HG03558 (cell line): ENCODE measurements around the gene KEL.

Source experiments
- ATAC-seq: cut with Tn5 transposase; IDR thresholded peaks from one replicate; pipeline ENCODE4 v1.9.1; 2021; ENCODE audit warnings: moderate number of reproducible peaks; ENCODE audit not compliant: unreplicated experiment; ENCODE audit errors: extremely low read depth

The KEL gene

GRCh38 chr7:142933092-142933475, 29.1 kb downstream of the KEL start:
- no peak for ATAC-seq

GRCh38 chr7:142932386-142933091, 29.6 kb downstream of the KEL start:
- no peak for ATAC-seq

DNA sequence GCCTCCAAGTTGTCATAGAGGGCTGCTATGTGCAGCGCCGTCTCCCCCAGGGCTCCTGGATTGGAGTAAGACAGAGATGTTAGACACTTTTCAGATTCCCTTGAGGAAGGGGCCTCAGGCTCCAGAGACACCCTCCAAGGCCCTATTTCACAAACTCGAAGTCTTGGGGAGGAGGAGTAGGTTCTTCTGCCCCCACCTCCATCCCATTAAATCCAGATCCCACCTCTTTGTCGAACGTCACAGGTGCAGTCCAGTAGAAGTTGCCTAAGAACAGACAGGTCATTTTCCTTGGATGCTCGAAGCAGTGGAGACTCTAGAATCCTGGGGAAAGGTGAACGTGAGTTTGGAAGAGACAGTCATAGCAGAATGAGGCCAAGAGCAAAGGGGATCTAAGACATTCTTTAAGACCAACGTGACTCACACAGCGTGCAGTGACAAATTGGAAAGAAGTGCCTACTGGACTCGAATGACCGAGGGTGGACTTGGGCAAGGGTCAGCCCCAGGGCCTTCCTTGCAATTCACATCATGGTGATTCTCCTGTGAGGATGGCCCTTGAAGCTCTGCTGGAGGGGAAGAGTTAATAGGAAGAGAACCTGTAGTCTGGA, 31.9 kb downstream of the KEL start:
- no peak for ATAC-seq

GRCh38 chr7:142927949-142928348, 34.2 kb downstream of the KEL start:
- ATAC-seq = no peak

DNA sequence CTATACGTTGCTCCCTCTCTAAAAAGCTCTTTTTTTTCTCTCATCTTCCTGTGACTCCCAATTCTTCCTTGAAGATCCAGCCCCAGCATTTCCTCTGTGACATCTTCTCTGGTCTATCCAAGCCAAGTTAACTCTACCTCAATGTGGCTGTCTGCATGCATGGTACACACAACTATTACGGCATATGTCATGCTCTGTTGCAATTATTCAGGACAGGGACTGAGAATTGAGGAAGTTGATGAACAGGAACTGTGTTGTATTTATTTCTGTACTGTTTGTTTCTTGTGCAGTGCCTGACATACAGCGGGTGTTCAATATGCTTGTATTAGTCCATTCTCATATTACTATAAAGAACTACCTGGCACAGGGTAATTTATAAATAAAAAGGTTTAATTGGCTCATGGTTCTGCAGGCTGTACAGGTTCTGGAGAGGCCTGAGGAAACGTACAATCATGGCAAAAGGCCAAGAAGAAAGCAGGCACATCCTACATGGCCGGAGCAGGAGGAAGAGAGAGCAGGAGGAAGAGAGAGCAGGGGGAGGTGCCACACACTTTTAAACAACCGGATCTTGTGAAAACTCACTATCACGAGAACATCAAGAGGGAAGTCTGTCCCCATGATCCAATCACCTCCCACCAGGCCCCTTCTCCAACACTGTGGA, 34.9 kb downstream of the KEL start:
- ATAC-seq = no peak

DNA sequence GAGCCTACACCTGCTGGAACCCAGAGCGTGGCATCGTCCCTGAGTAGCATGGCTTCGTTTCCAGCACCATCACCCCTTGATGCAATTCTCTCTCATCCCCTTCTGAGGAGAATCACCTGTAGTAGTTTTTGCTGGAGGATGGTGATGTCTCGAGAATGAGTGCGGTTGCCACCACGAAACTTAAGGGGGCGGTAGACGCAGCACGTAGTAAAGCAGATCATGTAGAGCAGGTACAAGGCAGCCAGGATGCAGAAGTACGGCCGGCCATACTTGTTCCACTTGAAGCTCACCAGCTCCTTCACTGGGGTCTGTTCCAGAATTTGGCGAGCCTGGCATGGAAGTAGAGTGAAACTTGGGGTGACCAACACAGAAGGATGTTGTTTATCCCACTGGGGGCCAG, 36.8 kb downstream of the KEL start:
- ATAC-seq = no peak

- no peak for ATAC-seq
Measured at GRCh38 chr7:142923391-142923790, 38.8 kb downstream of the KEL start.

DNA sequence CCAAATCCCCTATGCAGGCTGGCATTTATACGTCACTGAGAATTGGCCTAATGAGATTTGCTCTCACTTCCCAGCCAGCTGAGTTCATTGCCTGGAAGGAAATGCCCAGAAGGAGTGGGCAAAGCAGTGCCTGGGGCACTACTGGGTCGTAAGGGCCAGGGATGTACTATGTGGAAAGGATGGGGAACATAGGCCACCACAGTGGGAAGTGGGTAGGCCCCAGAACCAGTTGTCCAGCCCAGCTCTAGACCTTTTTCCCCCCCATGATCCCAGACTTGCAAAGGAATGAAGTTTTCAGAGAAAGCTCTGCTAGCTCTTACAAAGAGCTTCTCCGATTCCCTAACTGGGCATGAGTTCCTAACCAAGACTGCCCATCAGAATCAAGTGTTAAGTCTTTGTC, 42.5 kb downstream of the KEL start:
- no peak for ATAC-seq

GRCh38 chr7:142918901-142919300, 43.3 kb downstream of the KEL start:
- no peak for ATAC-seq

DNA sequence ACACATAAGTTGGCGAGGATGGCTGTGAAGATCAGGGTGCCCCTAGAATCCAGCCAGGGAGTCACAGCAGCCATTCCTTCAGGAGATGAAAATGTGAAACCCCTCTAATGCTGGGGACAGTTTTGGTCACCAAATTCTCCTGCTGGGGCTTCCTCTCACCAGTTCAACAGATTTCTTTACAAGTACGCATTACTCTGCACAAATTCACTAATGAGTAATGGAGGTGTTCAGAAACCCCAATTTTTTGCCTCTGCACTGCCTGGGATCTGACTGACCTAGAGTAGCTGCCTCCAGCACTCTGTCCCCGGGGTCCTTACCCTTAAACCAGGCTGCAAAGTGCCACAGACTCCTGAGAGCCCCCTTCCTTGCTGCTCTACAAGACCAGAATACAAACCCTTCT, 44.7 kb downstream of the KEL start:
- no peak for ATAC-seq

- no peak for ATAC-seq
Measured at GRCh38 chr7:142916508-142916907, 45.7 kb downstream of the KEL start.

DNA sequence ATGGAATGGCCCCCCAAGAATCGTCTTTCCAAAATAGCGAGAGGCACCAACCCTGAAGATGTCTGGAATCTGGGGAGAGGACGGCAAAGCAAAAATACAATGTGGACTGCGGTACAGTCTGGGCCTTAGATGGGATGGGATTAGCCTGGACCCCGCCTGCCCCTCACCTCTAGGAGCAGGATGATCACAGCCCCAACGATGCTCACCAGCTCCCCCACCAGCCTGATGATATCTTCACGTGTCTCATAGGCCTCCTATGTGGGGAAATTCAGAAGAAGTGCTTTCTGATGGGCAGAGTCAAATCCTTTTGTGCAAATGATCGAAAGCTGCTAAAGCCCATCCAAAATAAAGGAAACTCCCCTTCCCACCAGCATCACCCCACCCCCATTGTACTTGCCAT, 46.8 kb downstream of the KEL start:
- ATAC-seq = no peak

GRCh38 chr7:142914121-142914520, 48.0 kb downstream of the KEL start:
- no peak for ATAC-seq

DNA sequence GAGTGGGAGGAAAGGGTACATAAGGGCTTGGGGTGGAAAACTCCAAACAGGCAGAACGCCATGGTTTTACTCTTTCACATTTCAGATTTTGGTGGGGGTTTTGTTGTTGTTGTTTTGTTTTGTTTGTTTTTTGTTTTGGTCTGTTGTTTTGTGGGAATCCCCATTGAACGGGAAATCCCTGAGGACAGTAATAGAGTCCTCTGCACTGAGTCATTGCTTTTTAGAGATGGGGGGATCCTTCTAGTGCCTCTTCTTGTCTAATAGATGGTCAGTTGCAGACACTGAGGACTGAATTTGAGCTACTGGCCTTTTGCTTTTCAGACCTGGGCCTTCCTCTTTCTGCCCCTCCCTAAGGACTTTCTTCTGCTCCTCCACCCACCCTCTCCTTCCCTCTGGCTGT, 48.6 kb downstream of the KEL start:
- ATAC-seq = no peak

DNA sequence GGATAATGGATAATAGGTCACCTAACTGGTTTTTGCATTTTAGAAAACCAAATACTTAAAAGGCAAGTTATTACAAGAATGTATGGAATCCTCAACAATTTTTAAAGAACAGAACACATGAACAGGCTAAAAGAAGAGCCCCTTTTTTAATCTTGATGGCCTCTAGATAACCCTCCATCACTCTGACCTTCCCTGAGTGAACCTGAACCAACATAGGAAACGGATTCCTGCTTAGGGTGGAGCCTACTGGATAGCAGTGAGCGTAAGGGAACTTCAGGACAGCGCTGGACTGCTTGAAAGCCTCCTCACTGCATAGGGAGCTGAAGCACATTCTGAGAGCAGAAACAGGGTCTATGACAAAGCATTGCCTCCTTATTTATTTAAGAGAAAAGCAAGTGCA, 49.1 kb downstream of the KEL start:
- no peak for ATAC-seq

- ATAC-seq = no peak
Measured at GRCh38 chr7:142910481-142910880, 51.7 kb downstream of the KEL start.

DNA sequence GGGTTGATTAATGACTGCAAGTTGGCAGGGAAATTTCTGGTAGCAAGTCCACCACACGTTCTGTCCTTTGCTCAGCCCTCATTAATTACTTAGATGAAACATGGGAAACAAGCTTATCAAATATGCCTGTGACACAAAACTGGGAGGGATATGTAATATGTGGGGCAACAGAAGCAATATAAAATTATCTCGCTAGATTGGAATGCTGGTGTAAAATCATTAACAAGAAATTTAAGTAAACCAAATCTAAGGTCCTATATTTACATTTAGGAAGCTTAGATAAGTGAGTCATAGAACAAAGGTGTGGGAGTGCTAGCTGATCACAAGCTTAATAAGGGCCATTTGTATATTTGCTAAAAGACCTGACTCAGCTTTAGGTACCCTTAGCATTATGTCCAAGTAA, 52.1 kb downstream of the KEL start:
- ATAC-seq = no peak

DNA sequence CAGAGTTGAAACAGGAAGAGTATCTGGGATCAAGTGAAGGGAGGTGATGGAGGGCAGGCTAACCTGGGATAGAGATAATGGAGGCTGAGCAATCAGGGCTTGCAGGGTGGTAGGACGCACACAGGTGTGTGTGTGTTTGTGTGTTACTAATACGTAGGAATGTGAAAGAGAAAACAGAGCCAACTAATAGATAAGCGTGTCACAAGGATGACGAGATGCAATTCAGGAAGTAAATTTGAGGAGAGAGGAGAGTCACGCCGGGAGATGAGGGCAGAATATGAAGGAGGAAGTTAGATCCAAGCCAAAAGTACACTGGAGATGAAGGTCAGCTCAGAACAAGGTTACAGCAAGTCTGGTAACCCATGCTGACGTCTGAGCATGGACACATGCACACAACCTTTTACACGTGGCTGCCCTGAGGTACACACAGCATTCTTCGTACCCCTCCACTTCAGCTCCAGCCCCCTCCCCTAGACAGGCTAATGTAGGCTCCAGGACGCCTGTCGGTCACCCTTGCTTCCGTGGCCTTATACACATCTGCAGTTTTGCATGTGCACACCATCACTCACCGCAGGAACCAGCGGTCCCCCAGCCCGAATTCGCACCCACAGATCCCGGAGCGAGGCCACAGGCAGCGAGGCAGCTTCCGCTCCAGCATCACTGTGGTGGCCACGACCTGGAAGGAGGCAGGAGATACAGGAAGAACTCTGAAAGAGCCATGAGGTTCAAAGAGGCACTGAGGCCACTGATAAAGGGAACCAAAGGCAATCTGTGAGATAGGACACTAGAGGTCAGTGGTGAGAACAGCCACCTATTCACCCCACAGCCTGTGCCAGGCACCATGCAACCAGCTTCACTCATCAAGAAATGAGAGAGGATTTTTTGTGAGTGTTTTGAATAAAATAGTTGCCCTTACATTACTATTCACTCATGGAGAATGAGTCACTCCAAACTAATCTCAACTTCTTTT, 53.0 kb downstream of the KEL start:
- ATAC-seq = no peak

- no peak for ATAC-seq
Measured at GRCh38 chr7:142908290-142908689, 53.9 kb downstream of the KEL start.

- ATAC-seq = no peak
Measured at GRCh38 chr7:142906643-142907042, 55.5 kb downstream of the KEL start.

DNA sequence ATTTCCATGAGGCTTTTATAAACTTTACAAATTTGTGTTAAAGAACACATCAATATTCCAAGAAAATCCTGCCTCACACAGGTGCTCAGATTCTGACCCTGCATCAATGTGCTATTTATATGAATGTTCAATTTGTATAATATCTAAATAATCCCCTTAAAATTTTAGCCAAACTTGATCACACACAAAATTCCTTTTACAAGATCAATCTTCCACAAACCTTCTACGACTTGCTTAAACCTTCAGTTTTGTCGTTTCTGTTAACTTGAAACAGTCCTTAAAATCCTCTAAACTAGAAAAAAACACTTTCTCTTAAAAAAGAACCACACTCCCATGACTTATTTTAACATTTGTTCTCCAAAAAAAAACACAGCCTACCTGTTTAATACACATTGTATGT, 56.4 kb downstream of the KEL start:
- no peak for ATAC-seq
